ENCODE results near the gene TDRD10. TPM values are rescaled to one million over a fixed set of nuclear protein-coding genes. Genes with fewer than 3 reads are reported as not detected.

Gene TDRD10, protein sequence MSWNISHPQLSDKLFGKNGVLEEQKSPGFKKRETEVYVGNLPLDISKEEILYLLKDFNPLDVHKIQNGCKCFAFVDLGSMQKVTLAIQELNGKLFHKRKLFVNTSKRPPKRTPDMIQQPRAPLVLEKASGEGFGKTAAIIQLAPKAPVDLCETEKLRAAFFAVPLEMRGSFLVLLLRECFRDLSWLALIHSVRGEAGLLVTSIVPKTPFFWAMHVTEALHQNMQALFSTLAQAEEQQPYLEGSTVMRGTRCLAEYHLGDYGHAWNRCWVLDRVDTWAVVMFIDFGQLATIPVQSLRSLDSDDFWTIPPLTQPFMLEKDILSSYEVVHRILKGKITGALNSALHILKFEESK
- polyA plus RNA-seq (2013, experiment 1 of 2; ENCODE audit: insufficient read length), result not detected
- not detected for polyA plus RNA-seq (2013, experiment 2 of 2; ENCODE audit: insufficient read length)

GRCh38 chr1:154502066-154502743, at the start of gene TDRD10, which contains the start of gene SHE:
TSS of gene TDRD10 (plus strand) at chr1:154502219. CDS start at chr1:154506904, 4,685 bp downstream.
TSS of gene SHE (minus strand) at chr1:154502412. CDS start at chr1:154502026, 386 bp downstream.
- no peak for DNase-seq

DNA sequence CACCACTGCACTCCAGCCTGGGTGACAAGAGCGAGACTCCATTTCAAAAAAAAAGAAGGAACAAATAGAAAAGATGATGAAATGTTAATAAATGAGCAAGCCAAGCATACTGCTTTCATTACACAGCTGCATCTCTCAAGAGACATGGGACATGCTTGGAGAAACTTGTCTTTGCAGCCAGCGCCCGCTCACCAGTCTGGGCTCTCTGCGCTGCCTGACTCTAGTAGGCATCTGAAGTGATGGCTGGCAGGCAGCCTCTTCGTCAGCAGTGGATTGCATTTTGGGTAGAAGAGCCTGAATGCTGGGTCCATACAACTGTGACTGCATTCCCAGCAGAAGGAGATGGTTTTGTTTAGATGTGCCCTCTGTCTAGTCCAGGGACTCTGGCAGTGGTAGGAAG, 48.9 kb upstream of the TDRD10 start:
- peak; percentile 49 for DNase-seq

DNA sequence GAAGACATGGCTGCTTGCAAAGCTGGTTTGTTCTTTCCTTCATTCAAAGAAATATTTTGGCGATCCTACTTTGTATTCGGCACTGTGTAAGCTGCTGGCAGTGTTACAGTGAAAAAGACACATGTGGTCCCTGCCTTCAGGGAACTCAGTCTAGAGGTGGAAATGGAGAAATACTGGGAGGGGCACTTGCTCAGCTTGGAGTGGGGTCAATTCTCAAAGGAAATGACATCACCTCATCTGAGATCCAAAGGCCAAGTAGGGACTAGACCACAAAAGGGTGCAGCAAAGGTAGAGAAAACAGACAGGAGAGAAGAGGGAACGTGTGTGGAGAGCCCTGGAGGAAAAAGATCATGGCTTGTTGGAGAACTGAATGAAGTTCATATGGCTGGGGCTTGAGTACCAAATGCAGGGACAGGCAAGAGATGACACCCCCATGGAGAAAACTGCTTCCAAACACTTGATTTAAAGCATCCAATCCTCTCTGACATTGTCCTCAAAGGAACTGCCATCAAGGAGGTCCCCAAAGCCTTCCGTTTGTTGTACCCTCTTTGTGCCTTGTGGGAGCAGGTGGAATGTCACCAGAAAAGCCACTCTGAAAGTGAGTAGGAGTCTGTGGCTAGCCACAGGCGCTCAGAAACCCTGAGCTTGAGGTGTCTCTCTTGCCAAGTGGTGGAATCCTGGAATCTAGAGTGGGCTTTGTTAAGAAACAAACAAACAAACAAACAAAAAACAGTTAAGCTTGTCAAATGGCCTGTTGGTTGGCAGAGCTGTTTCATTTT, 48.3 kb upstream of the TDRD10 start:
- DNase-seq, result peak; percentile 52

DNA sequence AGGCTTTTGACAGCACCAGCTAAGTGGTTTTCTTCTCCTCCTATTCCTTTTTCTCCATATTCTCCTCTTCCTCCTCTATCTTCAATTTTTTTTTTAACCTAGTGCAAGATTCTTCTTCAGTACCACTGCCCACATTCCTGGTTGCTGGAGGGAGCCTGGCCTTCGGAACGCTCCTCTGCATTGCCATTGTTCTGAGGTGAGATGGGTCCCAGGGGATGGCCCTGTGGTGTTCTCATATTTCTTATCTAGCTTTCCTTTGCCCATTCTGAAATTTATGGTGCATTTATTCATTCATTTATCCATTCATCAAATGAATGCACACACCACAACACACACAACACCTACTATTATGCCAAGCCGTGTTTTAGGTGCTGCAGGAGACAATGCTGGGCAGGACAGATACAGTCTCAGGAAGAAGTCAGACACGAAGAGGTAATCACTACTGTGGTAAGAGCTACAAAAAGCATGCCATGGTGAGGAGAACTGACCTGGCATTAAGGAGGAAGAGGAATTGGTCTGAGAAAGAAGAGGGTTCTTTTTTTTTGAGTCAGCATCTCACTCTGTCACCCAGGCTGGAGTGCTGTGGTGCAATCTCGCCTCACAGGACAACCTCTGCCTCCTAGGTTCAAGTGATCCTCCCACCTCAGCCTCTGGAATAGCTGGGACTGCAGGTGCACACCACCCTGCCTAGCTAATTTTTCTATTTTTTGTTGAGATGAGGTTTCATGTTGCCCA, 47.5 kb upstream of the TDRD10 start:
- no peak for DNase-seq

DNA sequence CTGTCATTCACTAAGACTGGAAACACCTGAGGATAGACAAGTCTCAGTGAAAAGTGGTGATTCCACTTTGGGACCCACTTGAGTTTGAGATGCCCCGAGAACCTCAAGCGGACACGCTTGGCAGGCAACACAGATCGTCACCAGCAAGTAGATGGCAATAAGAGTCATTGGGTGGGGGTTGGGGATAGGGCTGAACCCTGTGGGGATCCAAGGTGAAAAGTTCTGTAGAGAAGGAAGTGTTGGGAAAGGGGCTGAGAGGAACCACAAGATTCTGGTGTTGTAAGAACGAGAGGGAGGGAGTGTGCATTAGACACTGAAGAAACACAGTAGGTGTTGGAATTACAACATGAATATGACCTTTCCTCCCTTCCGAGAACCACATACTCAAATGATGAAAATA, 45.4 kb upstream of the TDRD10 start:
- no peak for DNase-seq

GRCh38 chr1:154459080-154459479, 42.9 kb upstream of the TDRD10 start:
- no peak for DNase-seq

DNA sequence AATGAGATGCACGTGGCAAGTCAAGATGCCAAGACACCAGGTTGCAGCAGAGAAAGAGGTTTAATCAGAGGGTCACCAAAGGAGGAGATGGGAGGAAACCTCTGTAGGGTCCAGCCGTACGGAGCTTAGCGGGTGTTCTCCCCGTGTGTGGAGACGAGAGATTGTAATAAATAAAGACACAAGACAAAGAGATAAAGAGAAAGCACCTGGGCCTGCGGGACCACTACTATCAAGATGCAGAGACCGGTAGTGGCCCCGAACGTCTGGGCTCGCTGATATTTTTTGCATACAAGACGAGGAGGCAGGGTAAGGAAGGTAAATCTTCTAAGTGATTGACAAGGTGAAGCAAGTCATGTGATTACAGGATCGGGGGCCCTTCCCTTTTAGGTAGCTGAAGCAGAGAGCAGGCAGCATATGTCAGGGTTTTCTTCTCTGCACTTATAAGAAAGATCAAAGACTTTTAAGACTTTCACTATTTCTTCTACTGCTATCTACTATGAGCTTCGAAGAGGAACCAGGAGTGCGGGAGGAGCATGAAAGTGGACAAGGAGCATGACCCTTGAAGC, 41.2 kb upstream of the TDRD10 start:
- DNase-seq, result no peak

GRCh38 chr1:154463512-154463990, 38.5 kb upstream of the TDRD10 start:
- DNase-seq, result peak; percentile 36

DNA sequence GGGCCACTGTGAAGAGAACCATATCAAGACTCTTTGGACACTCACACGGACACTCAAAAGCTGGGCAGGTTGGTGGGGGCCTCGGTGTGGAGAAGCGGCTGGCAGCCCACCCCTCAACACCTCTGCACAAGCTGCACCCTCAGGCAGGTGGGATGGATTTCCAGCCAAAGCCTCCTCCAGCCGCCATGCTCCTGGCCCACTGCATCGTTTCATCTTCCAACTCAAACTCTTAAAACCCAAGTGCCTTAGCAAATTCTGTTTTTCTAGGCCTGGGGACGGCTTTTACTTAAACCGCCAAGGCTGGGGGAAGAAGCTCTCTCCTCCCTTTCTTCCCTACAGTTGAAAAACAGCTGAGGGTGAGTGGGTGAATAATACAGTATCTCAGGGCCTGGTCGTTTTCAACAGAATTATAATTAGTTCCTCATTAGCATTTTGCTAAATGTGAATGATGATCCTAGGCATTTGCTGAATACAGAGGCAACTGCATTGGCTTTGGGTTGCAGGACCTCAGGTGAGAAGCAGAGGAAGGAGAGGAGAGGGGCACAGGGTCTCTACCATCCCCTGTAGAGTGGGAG, 36.3 kb upstream of the TDRD10 start:
- DNase-seq, result no peak

DNA sequence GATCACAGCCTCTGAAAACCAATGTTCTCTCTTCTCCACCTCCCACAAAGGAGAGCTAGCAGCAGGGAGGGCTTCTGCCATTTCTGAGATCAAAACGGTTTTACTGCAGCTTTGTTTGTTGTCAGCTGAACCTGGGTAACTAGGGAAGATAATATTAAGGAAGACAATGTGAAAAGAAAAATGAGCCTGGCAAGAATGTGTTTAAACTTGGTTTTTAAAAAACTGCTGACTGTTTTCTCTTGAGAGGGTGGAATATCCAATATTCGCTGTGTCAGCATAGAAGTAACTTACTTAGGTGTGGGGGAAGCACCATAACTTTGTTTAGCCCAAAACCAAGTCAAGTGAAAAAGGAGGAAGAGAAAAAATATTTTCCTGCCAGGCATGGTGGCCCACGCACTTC, 35.8 kb upstream of the TDRD10 start:
- DNase-seq, result no peak

DNA sequence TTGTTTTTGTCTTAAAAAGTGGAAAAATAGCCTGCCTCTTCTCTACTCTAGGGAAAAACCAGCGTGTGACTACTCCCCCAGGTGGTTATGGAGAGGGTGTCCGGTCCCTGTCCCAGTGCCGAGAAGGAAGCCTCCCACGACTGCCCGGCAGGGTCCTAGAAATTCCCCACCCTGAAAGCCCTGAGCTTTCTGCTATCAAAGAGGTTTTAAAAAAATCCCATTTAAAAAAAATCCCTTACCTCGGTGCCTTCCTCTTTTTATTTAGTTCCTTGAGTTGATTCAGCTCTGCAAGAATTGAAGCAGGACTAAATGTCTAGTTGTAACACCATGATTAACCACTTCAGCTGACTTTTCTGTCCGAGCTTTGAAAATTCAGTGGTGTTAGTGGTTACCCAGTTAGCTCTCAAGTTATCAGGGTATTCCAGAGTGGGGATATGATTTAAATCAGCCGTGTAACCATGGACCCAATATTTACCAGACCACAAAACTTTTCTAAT, 35.0 kb upstream of the TDRD10 start:
- DNase-seq, result no peak

DNA sequence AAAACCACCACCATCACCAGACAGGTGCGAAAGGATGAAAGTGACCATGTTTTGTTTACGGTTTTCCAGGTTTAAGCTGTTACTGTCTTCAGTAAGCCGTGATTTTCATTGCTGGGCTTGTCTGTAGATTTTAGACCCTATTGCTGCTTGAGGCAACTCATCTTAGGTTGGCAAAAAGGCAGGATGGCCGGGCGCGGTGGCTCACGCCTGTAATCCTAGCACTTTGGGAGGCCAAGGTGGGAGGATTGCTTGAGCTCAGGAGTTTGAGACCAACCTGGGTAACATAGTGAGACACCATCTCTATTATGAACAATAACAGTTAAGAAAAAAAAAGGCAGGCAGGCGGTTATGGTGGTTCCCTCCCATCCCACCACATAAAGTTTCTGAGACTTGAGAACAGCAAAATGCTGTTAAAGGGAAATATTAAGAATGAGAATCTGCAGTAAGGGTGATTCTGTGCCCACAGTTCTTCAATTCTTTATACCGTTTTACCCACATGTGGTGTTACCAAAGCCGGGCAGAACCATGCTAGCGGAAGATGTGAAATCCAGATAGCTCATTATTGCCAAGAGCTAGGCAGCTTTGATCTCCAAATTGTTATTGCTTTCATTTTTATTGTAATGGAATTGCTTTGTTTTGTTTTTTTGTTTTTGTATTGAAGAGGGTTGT, 34.5 kb upstream of the TDRD10 start:
- DNase-seq, result no peak

GRCh38 chr1:154468535-154469250, 33.3 kb upstream of the TDRD10 start:
- no peak for DNase-seq

GRCh38 chr1:154469844-154470560, 32.0 kb upstream of the TDRD10 start:
- DNase-seq, result no peak

- DNase-seq, result no peak
These were observed 30.7 kb upstream of the TDRD10 start for GRCh38 chr1:154471304-154471703.

- peak; percentile 89 for DNase-seq
These were observed 27.2 kb upstream of the TDRD10 start for GRCh38 chr1:154474802-154475201.

DNA sequence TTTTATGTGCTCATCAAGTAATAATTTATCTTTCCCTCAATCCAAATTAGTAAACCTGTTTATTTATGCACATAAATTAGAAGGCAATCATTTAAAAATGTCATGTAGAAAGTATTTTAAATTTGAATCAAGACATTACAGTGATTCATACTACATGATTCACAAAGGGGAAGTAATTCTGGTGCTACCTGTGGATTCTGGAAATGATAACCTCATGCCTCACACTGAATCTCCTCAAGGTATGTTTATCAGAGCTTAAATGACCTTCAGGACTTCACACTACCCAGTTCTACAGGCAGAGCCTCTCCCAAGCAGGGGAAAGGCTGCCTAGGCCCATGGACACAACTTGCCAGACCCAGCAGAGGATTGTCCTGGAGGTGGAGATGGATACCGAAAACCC, 25.2 kb upstream of the TDRD10 start:
- no peak for DNase-seq

DNA sequence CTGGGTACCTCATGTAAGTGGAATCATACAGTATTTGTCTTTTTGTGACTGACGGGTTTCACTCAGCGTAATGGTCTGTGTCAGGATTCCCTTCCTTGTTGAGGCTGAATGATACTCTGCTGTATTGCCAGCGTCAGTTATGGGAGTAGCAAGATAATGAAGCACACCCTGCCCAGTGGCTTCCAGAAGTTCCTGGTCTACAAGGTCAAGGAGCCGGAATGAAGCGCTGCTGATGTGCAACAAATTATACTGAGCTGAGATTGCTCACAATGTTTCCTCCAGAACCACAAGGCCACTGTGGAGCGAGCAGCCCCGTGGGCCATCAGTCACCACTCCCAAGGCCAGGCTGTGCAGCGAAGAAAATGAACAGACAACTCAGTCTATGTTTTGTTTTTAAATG, 24.0 kb upstream of the TDRD10 start:
- DNase-seq, result no peak

GRCh38 chr1:154478639-154479038, 23.4 kb upstream of the TDRD10 start:
- peak; percentile 21 for DNase-seq

All from fibroblast of skin of back (primary cell).